ENCODE results near the gene TSPAN7.

- TF ChIP-seq CTCF (conservative IDR thresholded peaks at IDR 0.05; ENCODE audit: low read length) (no peak), EZH2phosphoT487 (IDR thresholded peaks at IDR 0.05; ENCODE audit: borderline replicate concordance) (no peak)
These were observed 41.7 kb upstream of the TSPAN7 start for GRCh38 chrX:38519651-38520050.
